Measurements from ENCODE around the gene TSPAN5. TPM values are rescaled to one million over a fixed set of nuclear protein-coding genes. Genes with fewer than 3 reads are reported as not detected.

TSPAN5 gene
- total and polyA plus RNA-seq, 2 donors from 2014 or later, result 6.8 to 13.8 TPM

DNA sequence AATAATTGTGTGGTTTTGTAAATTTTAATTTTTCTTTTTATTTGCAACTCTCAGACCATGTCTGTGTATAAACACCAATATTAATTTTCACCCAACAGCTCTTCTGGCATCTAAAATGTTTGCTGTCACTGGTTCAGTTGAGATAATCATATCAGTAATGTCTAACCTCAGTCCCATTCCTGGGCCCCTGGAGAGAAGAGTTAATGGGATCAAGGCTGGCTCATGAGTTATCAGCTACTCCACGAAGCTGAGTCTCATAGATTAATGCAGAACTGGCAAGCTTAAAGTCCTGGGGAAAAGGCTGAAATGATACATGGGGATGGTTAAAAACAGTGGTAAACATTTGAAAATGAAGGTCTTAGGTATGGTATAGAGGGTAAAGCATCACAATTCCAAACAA is 28.4 kb upstream of the TSPAN5 start:
- no peak overlapping the region for H3K27ac ChIP-seq (ENCODE audit: low read depth in 2 of 2, low read length in 2 of 2)
- no peaks in the 10 kb centered on the region for H3K9me3 ChIP-seq (ENCODE audit: control insufficient read depth in 2 of 3, insufficient read depth in 1 of 3, low read length in 3 of 3)
- no peak overlapping the region for H3K4me3 ChIP-seq (ENCODE audit: low read length in 3 of 3)
- H3K9ac ChIP-seq (ENCODE audit: low read length in 3 of 3), result no peak overlapping the region
- TF ChIP-seq, protein P1, sequence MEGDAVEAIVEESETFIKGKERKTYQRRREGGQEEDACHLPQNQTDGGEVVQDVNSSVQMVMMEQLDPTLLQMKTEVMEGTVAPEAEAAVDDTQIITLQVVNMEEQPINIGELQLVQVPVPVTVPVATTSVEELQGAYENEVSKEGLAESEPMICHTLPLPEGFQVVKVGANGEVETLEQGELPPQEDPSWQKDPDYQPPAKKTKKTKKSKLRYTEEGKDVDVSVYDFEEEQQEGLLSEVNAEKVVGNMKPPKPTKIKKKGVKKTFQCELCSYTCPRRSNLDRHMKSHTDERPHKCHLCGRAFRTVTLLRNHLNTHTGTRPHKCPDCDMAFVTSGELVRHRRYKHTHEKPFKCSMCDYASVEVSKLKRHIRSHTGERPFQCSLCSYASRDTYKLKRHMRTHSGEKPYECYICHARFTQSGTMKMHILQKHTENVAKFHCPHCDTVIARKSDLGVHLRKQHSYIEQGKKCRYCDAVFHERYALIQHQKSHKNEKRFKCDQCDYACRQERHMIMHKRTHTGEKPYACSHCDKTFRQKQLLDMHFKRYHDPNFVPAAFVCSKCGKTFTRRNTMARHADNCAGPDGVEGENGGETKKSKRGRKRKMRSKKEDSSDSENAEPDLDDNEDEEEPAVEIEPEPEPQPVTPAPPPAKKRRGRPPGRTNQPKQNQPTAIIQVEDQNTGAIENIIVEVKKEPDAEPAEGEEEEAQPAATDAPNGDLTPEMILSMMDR (IDR thresholded peaks at IDR 0.05; ENCODE audit: borderline replicate concordance, extremely low read depth, insufficient read depth), result no peak
- no peaks in the 10 kb centered on the region for H3K4me1 ChIP-seq (ENCODE audit: control insufficient read depth in 2 of 3, insufficient read depth in 2 of 3, low read depth in 1 of 3, low read length in 3 of 3)
- no peaks in the 10 kb centered on the region for H3K36me3 ChIP-seq (ENCODE audit: control insufficient read depth in 2 of 3, insufficient read depth in 3 of 3, low read length in 3 of 3)
- intact Hi-C loops (cut with DNase I), result no loop called here
- H3K27me3 ChIP-seq (ENCODE audit: control insufficient read depth, insufficient read depth, low read length), result no peaks in the 10 kb centered on the region
- DNase-seq (no peak), FAIRE-seq (no peak)

DNA sequence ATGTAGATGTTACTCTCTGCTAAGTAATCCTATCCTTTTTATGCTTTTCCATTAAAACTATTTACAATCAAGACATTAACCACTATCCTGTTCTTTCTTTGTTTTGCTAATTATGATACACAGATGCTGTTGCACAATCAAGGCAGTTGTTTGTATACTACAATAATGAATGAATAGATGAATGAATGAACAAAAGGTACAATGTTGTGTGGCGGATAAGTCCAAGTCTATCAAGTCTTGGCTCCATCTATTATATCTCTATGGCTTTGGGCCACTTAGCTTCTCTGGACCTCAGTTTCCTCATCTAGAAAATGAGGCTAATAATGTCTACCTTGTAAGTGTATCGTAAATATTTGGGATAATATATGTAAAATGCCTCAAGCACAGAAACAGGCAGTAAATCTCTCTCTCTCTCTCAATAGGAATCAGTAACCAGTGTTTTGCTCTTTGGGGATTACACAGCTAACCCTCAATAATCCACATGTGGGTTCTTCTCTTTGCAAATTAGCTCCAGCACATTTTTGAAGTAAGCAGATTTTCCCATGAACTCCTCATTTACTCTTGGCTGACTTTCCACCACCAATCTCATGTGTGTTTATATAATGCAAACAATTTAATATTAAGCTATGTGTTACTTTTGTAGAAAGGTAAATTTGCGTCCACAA is 27.8 kb upstream of the TSPAN5 start:
- FAIRE-seq (no peak), DNase-seq (no peak)
- Histone ChIP-seq H3K27ac (ENCODE audit: low read depth in 2 of 2, low read length in 2 of 2) (no peak overlapping the region), H3K27me3 (ENCODE audit: control insufficient read depth, insufficient read depth, low read length) (no peaks in the 10 kb centered on the region), H3K36me3 (ENCODE audit: control insufficient read depth in 2 of 3, insufficient read depth in 3 of 3, low read length in 3 of 3) (no peaks in the 10 kb centered on the region), H3K4me1 (ENCODE audit: control insufficient read depth in 2 of 3, insufficient read depth in 2 of 3, low read depth in 1 of 3, low read length in 3 of 3) (no peaks in the 10 kb centered on the region), H3K4me3 (ENCODE audit: low read length in 3 of 3) (no peak overlapping the region), H3K9ac (ENCODE audit: low read length in 3 of 3) (no peak overlapping the region), H3K9me3 (ENCODE audit: control insufficient read depth in 2 of 3, insufficient read depth in 1 of 3, low read length in 3 of 3) (no peaks in the 10 kb centered on the region)
- intact Hi-C loops (cut with DNase I), result no loop called here
- TF ChIP-seq, protein P1 (IDR thresholded peaks at IDR 0.05; ENCODE audit: borderline replicate concordance, extremely low read depth, insufficient read depth), result no peak

DNA sequence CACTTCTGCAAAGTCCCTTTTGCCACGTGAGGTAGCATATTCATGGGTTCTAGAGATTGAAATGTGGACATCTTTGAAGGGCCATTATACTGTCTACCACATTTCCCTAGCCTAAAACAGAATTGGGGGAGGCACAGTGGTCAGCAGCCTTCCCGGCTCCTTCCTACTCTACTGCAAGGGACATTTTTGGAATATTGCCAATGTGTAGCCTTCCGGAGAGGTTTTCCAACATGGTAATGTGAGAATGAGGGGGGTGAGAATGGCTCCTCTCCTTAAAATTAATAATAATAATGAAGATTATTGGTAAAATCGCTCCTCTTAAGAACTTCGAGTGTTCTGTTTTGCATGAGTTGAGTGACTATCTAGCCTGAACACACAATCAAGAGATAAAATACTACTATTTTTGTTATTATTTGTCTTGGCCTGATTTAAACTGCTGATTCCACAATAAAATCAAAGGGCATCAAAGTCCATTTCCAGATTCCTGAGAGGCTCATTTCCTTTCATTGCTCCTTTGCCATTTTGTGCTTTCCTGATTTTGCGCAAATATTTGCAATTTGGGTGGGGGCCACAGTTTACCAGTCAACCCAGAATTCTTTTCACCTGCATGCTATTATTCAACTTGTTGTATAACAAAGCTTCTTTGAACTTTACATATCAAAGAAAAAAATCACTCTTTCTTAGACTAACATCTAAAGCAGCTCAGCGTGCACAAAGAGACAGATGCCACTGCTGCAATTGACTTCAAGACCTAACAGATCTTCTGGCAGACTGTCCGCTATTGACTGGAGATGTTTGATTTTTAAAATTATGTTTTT is 27.0 kb upstream of the TSPAN5 start:
- Histone ChIP-seq H3K4me3 (ENCODE audit: low read length in 3 of 3) (no peak overlapping the region), H3K9me3 (ENCODE audit: control insufficient read depth in 2 of 3, insufficient read depth in 1 of 3, low read length in 3 of 3) (no peaks in the 10 kb centered on the region), H3K9ac (ENCODE audit: low read length in 3 of 3) (no peak overlapping the region), H3K4me1 (ENCODE audit: control insufficient read depth in 2 of 3, insufficient read depth in 2 of 3, low read depth in 1 of 3, low read length in 3 of 3) (no peaks in the 10 kb centered on the region), H3K36me3 (ENCODE audit: control insufficient read depth in 2 of 3, insufficient read depth in 3 of 3, low read length in 3 of 3) (no peaks in the 10 kb centered on the region), H3K27ac (ENCODE audit: low read depth in 2 of 2, low read length in 2 of 2) (no peak overlapping the region), H3K27me3 (ENCODE audit: control insufficient read depth, insufficient read depth, low read length) (no peaks in the 10 kb centered on the region)
- DNase-seq (no peak), FAIRE-seq (no peak)
- TF ChIP-seq, protein P1 (IDR thresholded peaks at IDR 0.05; ENCODE audit: borderline replicate concordance, extremely low read depth, insufficient read depth), result no peak
- intact Hi-C loops (cut with DNase I), result no loop called here
